DMS153 treated with DMSO at 0.1 percent for 48 hours (cell line): ENCODE measurements around the gene PDGFRA.
"Not testable (repeated sequence)": the region's sequence is repeated elsewhere in the genome, so short reads cannot be mapped to it uniquely, and the experiment has no call there.

Source experiments
- DNase-seq: peaks from one replicate; lab custom pipeline; 2025; ENCODE audit not compliant: unreplicated experiment; lab: John Stamatoyannopoulos, UW

The PDGFRA gene

DNA sequence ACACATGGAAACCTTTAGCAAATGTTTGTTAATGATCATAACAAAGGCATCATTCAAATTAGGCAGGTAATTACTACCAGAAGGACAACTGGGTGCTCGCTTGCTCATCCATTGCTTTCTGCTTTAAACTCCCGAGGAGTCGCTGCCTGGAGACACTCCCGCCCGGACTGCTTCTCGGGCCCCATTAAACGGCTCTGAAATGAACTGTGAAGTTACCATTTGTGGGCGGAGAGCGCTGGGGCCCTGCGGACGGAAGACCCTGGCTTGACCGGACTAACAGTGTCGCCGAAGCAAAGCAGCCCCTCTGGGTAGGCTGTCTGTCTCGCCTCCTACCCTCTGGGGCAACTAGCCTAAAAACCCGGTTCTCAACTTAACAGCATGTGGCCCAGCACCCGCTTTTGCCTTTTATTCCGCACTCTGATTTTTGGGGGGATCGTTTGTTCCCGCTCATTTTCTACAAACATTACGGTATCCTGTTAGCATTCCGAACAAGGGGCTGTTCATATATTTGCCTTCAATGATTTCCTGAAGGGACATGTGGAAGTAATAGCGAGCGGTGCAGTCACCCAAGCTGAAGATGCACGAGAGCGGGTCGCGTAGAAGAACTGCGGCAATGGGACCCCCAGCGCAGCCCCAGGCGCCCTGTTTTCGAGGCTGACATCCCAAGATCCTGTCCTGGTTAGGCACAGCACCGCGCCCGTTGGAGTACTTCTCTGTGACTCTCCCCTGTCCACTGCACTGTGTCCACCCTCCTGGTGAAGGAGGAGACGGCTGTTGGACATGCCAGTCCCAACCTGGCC lies 1.6 kb upstream of the PDGFRA start:
- no peak for DNase-seq

GRCh38 chr4:54228056-54228527 lies 1.0 kb upstream of the PDGFRA start:
- DNase-seq: peak; percentile 24

DNA sequence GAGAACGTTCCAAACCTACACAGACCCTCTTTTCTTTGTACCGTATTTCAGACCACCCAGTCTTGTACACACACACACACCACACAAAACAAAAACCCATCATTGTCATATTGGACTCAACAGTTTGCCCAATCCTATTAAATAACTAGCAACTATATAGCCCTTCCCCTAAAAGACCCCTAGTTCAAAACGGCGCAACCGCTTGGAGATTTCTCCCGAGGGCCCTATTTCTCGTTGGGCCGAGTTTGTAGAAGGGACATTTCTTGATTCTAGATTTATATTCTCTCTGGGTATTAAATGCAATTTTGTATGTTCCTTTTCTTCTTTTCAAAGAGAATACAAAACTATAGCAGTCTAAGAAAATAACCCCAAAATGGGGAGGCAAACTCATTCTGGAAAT lies 547 bp upstream of the PDGFRA start:
- DNase-seq: no peak

- no peak for DNase-seq
Measured at GRCh38 chr4:54229631-54230483, 764 bp downstream of the PDGFRA start.

GRCh38 chr4:54230484-54231418 lies 1.7 kb downstream of the PDGFRA start:
- DNase-seq: no peak

GRCh38 chr4:54231419-54231767 lies 2.3 kb downstream of the PDGFRA start:
- DNase-seq: no peak

DNA sequence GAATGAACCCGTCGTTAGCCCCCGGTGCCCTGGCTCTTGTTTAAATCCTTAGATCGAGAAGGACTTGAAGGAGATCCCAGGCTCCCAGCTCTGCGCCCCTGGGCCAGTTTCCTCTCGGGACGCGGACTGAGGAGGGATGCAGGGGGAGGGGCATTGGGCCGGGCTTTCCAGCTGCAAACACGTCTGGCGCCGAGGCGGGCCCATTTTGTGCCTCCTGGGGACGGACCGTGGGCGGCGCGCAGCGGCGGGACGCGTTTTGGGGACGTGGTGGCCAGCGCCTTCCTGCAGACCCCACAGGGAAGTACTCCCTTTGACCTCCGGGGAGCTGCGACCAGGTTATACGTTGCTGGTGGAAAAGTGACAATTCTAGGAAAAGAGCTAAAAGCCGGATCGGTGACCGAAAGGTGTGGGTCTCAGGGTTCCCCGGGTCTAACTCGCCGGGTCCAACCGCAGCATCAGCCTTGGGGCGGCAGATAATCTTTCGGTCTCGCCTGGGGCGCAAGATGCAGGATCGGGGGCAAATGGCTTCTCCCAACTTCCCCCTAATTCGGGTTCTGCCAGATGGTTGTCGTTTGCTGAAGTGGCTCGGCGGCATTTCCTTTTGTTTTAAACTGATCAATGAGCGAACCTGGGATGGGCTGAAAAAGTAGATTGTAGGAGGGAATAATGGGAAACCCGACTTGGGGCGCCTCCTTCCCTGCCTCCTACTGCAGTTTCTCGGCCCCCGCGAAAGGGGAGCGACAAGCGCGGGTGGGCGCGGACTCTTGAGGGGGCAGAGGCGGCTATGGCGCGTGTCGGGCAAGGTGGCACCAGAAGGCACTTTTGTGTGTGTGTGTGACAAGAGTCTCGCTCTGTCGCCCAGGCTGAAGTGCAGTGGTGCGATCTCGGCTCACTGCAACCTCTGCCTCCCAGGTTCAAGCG lies 2.9 kb downstream of the PDGFRA start:
- no peak for DNase-seq

GRCh38 chr4:54233277-54233696 lies 4.2 kb downstream of the PDGFRA start:
- peak; percentile 64 for DNase-seq

DNA sequence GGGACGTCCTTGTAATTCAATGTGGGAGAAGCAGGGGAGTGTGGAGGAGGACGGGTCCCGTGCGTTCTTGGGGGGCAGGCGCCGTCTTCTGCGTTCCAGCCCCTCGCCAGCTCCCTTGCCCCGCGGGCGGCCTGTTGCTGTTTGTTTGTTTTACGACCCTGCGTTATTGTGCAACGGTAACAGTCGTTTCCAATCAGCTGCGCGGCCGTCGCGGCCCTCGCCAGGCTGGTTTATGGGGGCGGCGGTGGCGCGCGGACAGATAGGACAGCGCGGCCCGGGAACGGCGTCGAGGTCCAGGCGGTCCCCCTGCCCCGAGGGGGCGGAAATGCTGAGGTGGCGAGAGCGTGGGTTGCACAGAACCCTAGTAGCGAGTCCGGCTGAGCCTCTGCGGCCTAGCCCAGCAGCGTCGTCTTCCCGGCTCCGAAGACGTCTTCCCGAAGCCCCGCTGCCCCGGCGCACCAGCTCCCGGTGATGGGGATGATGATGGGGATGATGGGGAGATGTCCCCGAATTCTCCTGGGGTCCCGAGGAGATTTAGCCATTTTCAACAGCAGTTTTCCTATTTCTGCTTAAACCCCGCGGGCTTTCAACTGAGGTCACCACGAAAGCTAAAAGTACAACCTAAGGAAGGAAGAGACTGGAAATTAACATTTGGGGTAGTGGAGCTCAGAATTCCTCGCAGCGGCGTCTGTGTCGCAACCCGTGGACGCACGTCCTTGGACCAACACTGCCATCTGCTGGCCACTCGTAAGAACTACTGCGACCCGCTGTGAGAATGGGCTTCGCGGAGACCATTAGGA lies 4.8 kb downstream of the PDGFRA start:
- peak; percentile 68 for DNase-seq

DNA sequence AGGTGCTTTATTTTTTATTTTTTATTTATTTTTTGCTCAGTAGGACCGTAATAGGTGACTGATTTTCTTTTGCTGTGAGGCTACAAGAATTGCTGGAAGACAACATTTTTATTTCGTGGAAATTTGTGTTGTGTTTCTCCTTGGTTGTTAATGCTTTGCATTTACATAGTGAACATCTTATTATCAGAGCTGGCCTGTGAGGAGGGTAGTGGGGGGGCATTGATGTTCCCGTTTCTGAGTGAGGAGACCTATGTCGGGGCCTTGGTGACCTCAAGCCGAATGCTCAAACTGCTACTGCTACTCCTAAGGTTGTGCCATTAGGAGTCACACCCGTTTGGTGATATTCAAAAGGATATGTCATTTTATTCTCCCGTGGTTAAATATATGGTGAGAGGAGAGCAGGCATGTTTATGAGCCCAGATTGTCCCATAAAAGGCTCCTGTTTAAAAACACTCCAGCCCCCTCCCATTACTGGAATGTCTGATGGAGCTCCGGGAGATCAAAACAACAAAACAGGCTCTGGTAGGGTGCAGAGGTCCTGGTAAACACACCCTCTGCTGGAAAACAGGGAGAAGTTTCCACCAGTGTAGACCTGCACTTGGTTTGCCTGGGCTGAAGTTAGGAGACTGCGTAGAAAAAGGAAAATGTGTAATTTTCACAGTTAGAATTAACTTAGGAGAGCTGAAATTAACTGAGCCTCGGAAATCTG lies 5.6 kb downstream of the PDGFRA start:
- DNase-seq: no peak

- DNase-seq: not testable (repeated sequence)
Measured at GRCh38 chr4:54236316-54236715, 7.2 kb downstream of the PDGFRA start.

DNA sequence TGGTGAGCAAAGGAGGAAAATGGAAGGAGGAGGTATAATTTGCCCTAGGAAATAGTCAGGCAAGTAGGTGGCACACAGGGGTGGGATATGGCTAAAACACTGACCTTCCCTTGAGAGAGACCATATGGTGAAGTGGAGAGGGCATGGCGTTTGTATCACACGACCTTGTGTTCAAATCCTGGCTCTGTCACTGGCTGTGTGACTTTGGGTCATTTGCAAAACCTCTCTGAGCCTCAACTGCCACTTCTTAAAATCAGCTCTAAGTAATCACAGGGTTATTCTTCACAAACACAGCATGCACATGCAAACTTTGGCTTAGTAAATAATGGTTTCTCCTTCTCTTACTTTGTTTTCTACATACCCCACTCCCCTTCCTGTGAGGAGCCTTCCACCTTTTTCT lies 8.7 kb downstream of the PDGFRA start:
- no peak for DNase-seq

DNA sequence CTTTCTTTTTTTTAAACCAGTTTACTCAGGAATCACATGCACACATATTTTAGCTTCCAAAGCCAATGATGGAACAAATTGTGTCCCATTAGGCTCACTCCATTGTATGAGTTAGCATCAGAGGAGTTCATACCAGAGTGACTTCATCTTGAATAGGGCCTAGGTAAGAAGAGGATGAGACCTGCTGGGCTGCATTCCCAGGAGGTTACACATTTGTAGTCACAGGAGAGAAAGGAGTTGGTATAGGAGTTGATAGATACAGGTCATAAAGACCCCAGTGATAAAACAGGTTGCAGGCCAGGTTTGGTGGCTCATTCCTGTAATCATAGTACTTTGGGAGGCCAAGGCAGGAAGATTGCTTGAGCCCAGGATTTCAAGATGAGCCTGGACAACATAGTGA lies 9.3 kb downstream of the PDGFRA start:
- no peak for DNase-seq

GRCh38 chr4:54241268-54241823 lies 12.3 kb downstream of the PDGFRA start:
- DNase-seq: not testable (repeated sequence)

- not testable (repeated sequence) for DNase-seq
Measured at GRCh38 chr4:54243541-54243940, 14.4 kb downstream of the PDGFRA start.

DNA sequence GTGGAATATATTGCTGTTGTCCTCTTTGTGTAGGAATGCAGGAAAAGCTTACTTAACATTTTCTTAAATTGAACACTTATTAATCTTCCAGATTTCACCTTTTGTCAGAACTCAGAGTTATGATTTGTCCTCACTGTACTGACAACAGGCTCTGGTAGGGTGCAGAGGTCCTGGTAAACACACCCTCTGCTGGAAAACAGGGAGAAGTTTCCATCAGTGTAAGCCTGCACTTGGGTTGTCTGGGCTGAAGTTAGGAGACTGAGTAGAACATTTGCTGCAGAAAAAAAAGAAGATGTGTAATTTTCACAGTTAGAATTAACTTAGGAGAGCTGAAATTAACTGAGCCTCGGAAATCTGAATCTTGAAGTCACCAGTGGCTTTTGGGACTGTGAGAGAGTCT lies 23.2 kb downstream of the PDGFRA start:
- not testable (repeated sequence) for DNase-seq

DNA sequence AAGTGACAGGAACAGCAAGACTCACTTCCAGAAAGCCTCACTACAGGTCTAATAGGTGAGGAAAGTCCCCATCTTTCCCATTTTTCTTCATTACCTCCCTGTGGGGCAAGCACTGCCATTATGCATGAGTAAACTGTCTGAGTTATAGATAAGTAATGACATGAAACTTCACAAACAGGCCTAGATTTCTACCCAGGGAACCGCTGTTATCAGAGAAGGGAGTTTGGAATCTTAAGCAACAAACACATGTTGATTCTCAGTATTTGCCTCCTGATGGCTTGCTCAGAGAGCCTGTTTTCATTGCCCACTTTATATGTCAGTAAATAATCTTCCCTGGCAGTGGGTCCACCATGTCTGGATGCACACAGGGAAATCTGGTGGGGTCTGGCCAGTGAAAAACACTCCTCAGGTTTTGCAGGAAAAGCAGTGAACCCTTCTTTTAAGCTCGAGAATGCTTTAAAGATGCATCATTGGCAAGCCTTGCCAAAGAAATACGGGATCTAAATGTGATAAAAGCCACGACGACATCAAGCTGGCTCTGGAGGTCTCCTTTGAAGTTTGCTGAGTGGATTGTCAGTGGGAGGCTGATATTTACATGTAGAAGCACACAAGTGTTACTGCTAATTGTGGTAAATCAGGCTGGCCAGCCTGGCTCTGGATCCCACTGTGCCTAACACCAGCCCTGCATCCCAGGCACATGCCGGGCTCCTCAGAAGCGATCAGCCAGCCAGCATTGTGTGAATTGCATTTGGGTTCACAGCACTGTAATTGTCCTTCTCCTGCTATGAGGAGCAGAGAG lies 25.2 kb downstream of the PDGFRA start:
- DNase-seq: no peak

DNA sequence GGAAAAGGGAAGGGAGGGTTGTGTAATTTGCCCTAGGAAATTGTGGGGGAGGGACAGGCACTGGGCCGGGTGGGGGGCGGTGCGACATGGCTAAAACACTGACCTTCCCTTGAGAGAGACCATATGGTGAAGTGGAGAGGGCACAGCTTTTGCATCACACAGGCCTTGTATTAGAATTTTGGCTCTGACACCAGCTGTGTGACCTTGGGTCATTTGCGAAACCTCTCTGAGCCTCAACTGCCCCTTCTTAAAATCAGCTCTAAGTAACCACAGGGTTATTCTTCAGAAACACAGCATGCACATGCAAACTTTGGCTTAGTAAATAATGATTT lies 25.8 kb downstream of the PDGFRA start:
- DNase-seq: no peak
